Prostate gland (tissue), 2 donors: ENCODE results near the gene NTM.

ENCODE experiments used
- CTCF ChIP-seq, 4 experiments: fragments of 200-600 bp in 2 of 4; fragments of 450-650 bp in 2 of 4; sonication (generic) in 2 of 4; IDR thresholded peaks; 1 replicate in 3 of 4; 2 replicates in 1 of 4; pipeline ENCODE4 v1.5.1; 2016 to 2019; ENCODE audit warnings: antibody characterized with exemption in 4 of 4, mild to moderate bottlenecking in 2 of 4, moderate library complexity in 2 of 4
- POLR2A ChIP-seq: fragments of 450-650 bp; IDR thresholded peaks from one replicate; pipeline ENCODE4 v1.6.1; 2016; ENCODE audit warnings: antibody characterized with exemption, mild to moderate bottlenecking
- POLR2AphosphoS5 ChIP-seq: sonication (generic); formaldehyde crosslinking; IDR thresholded peaks from one replicate; pipeline ENCODE4 v1.6.1; 2017; ENCODE audit warnings: antibody characterized with exemption

GRCh38 chr11:131808470-131808869, 438.1 kb downstream of the NTM start:
- TF ChIP-seq CTCF (IDR thresholded peaks at IDR 0.05) (no peak), POLR2A (no peak), POLR2AphosphoS5 (no peak)
